DOHH2 (cell line): ENCODE measurements around the gene SLC16A12.

Source experiments
- CTCF ChIP-seq: fragments of 200-600 bp; sonication (generic); IDR thresholded peaks from one replicate; pipeline ENCODE4 v1.5.1; 2014; ENCODE audit warnings: antibody characterized with exemption, mild to moderate bottlenecking, low read depth, low read length; ENCODE audit not compliant: poor library complexity, severe bottlenecking
- EZH2phosphoT487 ChIP-seq: fragments of 200-600 bp; sonication (generic); IDR thresholded peaks from 2 replicates; pipeline ENCODE4 v1.6.1; 2017; ENCODE audit warnings: borderline replicate concordance, mild to moderate bottlenecking, antibody characterized with exemption, low read length, moderate library complexity, mixed read lengths

DNA sequence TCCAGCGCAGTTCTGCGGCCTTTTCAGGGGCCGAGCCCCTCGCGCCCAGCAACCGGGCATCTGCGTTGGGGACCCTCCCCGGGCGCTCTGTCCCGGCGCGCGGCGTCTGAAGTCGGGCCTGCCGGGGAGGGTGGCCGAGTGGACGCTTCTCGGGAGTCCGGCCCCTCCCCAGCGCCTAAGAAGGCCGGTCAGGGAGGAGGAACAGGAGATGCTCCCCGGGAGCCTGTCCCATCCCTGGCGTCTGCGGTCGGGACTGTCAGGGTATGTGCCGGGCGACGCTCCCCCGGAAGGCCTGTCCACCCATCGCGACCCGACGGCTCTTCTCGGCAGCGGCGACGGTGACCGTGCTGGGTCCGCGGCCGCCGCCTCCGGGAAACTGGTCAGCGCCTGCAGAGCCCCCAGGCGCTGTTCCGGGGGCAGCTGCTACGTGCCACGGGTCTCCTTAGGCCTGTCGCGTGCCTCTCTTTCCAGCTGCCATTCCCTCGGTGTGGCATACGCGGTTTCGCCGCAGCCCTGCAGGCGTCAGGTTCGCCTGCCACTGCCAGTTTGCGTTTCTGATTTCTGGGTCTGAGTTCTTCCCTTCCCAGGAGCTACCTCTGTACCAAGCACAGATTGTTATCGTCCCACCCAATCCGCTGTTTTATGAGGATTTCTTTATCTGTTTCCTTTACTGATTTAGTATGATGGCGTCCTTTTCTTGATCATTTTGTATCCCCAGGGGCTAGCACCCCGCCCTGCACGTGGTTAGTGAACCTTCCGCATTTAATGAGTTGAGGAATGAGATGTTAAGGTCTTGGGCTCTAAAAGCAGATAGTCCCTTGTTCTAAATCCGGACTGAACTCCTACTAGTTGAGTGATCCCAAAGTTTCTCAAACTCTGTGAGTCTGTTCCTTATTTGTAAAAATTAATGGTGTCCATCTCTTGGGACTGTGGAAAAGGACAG, 120.2 kb downstream of the SLC16A12 start:
- TF ChIP-seq CTCF (no peak), EZH2phosphoT487 (0 out of 2 replicates have a peak, but pooled peaks have one; percentile 48)
